Activated CD8-positive, alpha-beta memory T cell treated with anti-CD3 and anti-CD28 coated beads for 24 hours (primary cell): Measurements from ENCODE around the gene ZDHHC12.

Source experiments
- DNase-seq: peaks from one replicate; pipeline ENCODE4 v3.0.0-alpha.2; 2020

Gene ZDHHC12

GRCh38 chr9:128685636-128686489, 38.1 kb downstream of the ZDHHC12 start:
- DNase-seq: peak; percentile 74

- peak; percentile 87 for DNase-seq
Observed at GRCh38 chr9:128684325-128685199, 39.4 kb downstream of the ZDHHC12 start.

- no peak for DNase-seq
Observed at GRCh38 chr9:128684065-128684324, 39.9 kb downstream of the ZDHHC12 start.

GRCh38 chr9:128683340-128684064, 40.4 kb downstream of the ZDHHC12 start:
- DNase-seq: peak; percentile 80

DNA sequence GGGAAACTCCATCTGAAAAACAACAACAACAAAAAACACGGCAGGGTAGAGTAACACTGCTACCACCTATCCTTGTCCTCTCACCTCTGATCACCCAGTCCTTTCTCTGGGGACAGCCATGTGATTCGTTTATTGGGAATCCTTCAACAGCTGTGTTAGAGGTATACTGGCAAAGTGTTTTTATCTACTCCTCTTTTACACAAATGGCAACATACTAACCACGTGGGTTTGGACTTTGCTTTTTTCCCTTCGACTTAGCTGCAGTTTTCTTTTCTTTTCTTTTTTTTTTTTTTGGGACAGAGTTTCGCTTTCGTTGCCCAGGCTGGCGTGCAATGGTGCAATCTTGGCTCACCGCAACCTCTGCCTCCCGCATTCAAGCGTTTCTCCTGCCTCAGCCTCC, 46.1 kb downstream of the ZDHHC12 start:
- no peak for DNase-seq

DNA sequence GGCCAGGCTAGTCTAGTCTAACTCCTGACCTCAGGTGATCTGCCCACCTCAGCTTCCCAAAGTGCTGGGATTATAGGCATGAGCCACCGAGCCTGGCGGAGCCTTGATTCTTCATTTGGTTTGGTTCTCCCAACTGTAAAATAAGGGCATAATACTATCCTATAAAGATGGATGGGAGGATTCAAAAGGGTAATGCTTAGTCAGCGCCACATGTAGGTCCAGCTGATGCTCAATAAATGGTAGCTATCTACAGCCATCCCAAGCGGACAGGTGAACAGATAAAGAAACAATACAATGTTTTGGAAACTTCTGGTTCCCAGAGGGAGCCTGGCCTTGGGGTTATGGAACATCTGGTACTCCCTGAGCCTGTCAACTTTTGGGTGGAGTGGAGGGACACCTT, 48.5 kb downstream of the ZDHHC12 start:
- DNase-seq: no peak
